Progenitor cell of endocrine pancreas (in vitro differentiated cells): ENCODE data around the gene CEP97. TPM values are rescaled to one million over a fixed set of nuclear protein-coding genes. Genes with fewer than 3 reads are reported as not detected.
A peak's percentile ranks its signal among the peaks of the same experiment; 100 is the strongest.
"Not testable (repeated sequence)": the region's sequence is repeated elsewhere in the genome, so short reads cannot be mapped to it uniquely, and the experiment has no call there.

ENCODE experiments used
- DNase-seq: peaks from one replicate; pipeline ENCODE4 v3.0.0; 2021; ENCODE audit warnings: low spot score; ENCODE audit not compliant: unreplicated experiment
- H3K27ac Mint-ChIP-seq: 2 replicates; pipeline ENCODE4 v1.8.0; 2021; ENCODE audit warnings: mild to moderate bottlenecking, moderate library complexity, mixed read lengths
- H3K27me3 Mint-ChIP-seq: 2 replicates; pipeline ENCODE4 v1.8.0; 2021; ENCODE audit warnings: mixed read lengths
- H3K36me3 Mint-ChIP-seq: 2 replicates; pipeline ENCODE4 v1.8.0; 2022; ENCODE audit warnings: mixed read lengths; ENCODE audit not compliant: insufficient read depth
- H3K4me1 Mint-ChIP-seq: 2 replicates; pipeline ENCODE4 v1.8.0; 2021; ENCODE audit warnings: low read depth, mixed read lengths
- H3K4me3 Mint-ChIP-seq: 2 replicates; pipeline ENCODE4 v1.8.0; 2021; ENCODE audit warnings: low read depth, mild to moderate bottlenecking, moderate library complexity, mixed read lengths
- H3K9me3 Mint-ChIP-seq: 2 replicates; pipeline ENCODE4 v1.8.0; 2021; ENCODE audit warnings: low read depth, mixed read lengths
- total RNA-seq: library from RNA; stranded (reverse); gene quantifications from 2 replicates; pipeline ENCODE4 v1.2.1, GENCODE V29; 2021
- TF ChIP-seq, protein P1 (sequence below): fragments of 200-600 bp; sonication (generic); IDR thresholded peaks from one replicate; pipeline ENCODE4 v1.5.0; 2021; ENCODE audit warnings: antibody characterized with exemption, mild to moderate bottlenecking; ENCODE audit not compliant: unreplicated experiment

Gene CEP97
- total RNA-seq, 1 donor from 2014 or later: 21.9 TPM

DNA sequence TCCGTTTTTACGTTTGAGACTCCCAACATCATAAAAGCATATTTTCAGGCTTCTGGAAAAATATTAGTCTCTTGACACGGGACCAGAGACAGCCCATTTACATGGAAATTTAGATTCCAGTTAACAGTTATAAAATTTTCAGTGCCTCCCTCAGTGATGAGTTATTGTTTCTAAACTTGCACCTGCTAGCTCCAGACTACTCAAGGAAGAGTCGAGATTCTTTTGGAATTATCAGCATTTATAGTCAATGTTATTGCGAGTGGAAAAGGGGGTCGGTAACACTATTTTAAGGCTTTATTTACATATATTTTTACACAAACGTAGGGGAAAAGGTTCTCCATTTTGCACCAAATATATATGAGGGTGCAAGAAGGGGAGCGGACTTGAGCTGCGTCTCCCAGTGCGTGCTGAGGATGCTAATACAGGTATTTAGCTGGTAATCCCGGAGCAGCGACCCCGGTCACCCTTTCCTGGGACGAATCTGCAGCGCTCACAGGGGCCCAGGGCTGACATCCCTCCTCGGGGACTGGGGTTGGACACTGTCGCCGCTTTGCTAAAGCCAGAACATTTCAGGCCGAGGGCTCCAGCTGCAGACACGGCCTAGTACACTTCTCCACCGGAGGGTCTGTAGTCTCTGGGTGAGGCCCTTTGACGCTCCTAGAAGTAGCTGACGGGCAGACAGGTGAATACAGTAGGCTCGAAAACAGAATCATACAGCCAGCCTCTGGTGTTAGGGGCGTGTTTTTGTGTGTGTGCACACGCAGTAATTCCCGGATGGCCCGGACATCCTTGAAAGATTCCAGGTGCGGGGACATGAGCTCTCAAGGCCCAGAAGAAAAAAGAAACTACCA lies 46.8 kb upstream of the CEP97 start:
- Mint-ChIP-seq H3K9me3 (no peaks in the 10 kb centered on the region), H3K27ac (peak overlapping the region; percentile 87), H3K36me3 (peaks cover 21% of the 10 kb centered on the region), H3K4me3 (peak overlapping the region; percentile 95), H3K4me1 (peaks cover 14% of the 10 kb centered on the region), H3K27me3 (no peaks in the 10 kb centered on the region)
- DNase-seq: no peak
- TF ChIP-seq, protein P1, sequence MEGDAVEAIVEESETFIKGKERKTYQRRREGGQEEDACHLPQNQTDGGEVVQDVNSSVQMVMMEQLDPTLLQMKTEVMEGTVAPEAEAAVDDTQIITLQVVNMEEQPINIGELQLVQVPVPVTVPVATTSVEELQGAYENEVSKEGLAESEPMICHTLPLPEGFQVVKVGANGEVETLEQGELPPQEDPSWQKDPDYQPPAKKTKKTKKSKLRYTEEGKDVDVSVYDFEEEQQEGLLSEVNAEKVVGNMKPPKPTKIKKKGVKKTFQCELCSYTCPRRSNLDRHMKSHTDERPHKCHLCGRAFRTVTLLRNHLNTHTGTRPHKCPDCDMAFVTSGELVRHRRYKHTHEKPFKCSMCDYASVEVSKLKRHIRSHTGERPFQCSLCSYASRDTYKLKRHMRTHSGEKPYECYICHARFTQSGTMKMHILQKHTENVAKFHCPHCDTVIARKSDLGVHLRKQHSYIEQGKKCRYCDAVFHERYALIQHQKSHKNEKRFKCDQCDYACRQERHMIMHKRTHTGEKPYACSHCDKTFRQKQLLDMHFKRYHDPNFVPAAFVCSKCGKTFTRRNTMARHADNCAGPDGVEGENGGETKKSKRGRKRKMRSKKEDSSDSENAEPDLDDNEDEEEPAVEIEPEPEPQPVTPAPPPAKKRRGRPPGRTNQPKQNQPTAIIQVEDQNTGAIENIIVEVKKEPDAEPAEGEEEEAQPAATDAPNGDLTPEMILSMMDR: no peak

- DNase-seq, H3K4me3 Mint-ChIP-seq, H3K9me3 Mint-ChIP-seq, H3K27me3 Mint-ChIP-seq, H3K27ac Mint-ChIP-seq: not testable (repeated sequence)
- Mint-ChIP-seq H3K4me1 (peaks cover 13% of the 10 kb centered on the region), H3K36me3 (peaks cover 22% of the 10 kb centered on the region)
Measured at GRCh38 chr3:101678837-101679236, 45.6 kb upstream of the CEP97 start.

GRCh38 chr3:101680466-101680865 lies 43.9 kb upstream of the CEP97 start:
- peaks cover 30% of the 10 kb centered on the region for H3K36me3 Mint-ChIP-seq
- H3K9me3 Mint-ChIP-seq: no peaks in the 10 kb centered on the region
- no peak for DNase-seq
- no peak overlapping the region for H3K27ac Mint-ChIP-seq
- TF ChIP-seq, protein P1: no peak
- H3K4me1 Mint-ChIP-seq: peaks cover 18% of the 10 kb centered on the region
- no peaks in the 10 kb centered on the region for H3K27me3 Mint-ChIP-seq
- H3K4me3 Mint-ChIP-seq: no peak overlapping the region

DNA sequence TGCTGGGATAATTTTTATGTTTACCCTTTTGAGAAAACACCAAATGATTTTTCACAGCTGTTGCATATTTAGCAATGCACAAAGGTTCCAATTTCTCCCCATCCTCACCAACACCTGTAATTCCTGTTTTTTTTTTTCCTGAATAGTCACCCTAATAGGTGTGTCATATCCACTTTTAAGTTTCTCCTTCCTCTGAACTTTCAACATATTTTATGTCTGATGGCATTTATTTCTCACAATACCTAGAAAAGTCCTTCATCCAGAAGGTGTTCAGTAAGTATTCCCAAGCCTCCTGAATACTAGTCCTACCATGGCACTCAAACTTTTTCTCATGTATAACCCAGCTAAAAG lies 39.4 kb upstream of the CEP97 start:
- Mint-ChIP-seq H3K4me3 (peak overlapping the region; percentile 99), H3K36me3 (peaks cover 28% of the 10 kb centered on the region), H3K4me1 (peaks cover 14% of the 10 kb centered on the region), H3K27me3 (no peaks in the 10 kb centered on the region), H3K9me3 (no peaks in the 10 kb centered on the region), H3K27ac (peak overlapping the region; percentile 100)
- TF ChIP-seq, protein P1: no peak
- DNase-seq: no peak

DNA sequence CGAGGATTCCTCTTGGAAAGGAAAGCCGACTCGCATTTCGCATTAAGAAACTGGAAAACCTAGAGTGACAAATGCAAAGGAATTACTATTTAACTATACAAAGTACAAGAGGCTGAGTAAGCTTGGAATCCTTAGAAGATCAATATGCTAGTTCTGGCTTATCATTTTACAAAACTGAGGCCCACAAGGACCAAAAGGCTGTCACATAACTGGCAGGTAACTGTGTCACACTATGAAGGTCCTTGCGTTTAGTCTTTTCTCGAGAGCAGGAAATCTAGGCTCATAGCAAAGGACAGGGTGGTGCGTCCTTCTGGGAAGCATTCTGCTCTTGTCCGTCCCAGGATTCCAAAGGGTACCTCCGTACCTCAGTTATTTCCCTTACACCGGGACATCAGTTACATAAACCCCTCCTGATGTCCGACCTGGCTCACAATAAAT lies 38.5 kb upstream of the CEP97 start:
- Mint-ChIP-seq H3K27ac (peak overlapping the region; percentile 100), H3K4me3 (peak overlapping the region; percentile 99), H3K36me3 (peaks cover 22% of the 10 kb centered on the region), H3K4me1 (peaks cover 14% of the 10 kb centered on the region), H3K9me3 (no peaks in the 10 kb centered on the region), H3K27me3 (no peaks in the 10 kb centered on the region)
- no peak for DNase-seq
- TF ChIP-seq, protein P1: no peak
